K562 (cell line): ENCODE data around the gene KLHL29. TPM values are rescaled to one million over a fixed set of nuclear protein-coding genes. Genes with fewer than 3 reads are reported as not detected.

ENCODE experiments used
- ATAC-seq: fragments of 200-7000 bp; cut with Tn5 transposase; 3 replicates; pipeline ENCODE4 v1.9.1; 2020; ENCODE audit warnings: moderate library complexity
- BruUV-seq: library from RNA; stranded (reverse); fragments of 400-500 nt; replicated peaks from 2 replicates; lab custom pipeline; 2021; lab: Mats Ljungman, UMichigan
- CTCF ChIA-PET: fragments of 300-600 bp; formaldehyde crosslinking; extraction: SDS; loops from one replicate; lab custom pipeline; 2021; ENCODE audit warnings: low intra/inter-chr PET ratio; lab: Yijun Ruan, JAX
- POLR2A ChIA-PET: fragments of 300-600, 350-650 bp; sonication (Branson Sonifier 250); formaldehyde crosslinking; extraction: SDS; loops from one replicate; lab custom pipeline; 2021; ENCODE audit warnings: antibody characterized with exemption, inconsistent platforms; lab: Yijun Ruan, JAX
- DNase-seq, 4 experiments: peaks; one replicate each; pipeline versions ENCODE4 v3.0.0 to v3.0.0-alpha.2; 2011 to 2018; ENCODE audit warnings: low spot score in 3 of 4, mixed read lengths in 3 of 4; ENCODE audit errors: extremely low read depth in 1 of 4
- FAIRE-seq: peaks from 2 replicates; lab custom pipeline; 2011; peaks lifted over from hg19 to GRCh38; lab: Jason Lieb, UNC
- H2AFZ ChIP-seq: 2 replicates; pipeline ENCODE4 v1.6.0; 2011; ENCODE audit warnings: low read depth, low read length, control low read depth, inconsistent platforms
- H3K27ac ChIP-seq: fragments of 200-600 bp; 3 replicates; pipeline ENCODE4 v1.8.0; 2011; ENCODE audit warnings: low read depth, mild to moderate bottlenecking, control low read depth, inconsistent platforms, low read length, moderate library complexity, mixed read lengths; ENCODE audit errors: extremely low read depth
- H3K27me3 ChIP-seq, 2 experiments: fragments of 300-600 bp in 1 of 2; 2 replicates in 1 of 2; 3 replicates in 1 of 2; pipeline versions ENCODE4 v1.6.0 to v1.8.0; 2011; ENCODE audit warnings: inconsistent platforms in 2 of 2, low read length in 2 of 2, mild to moderate bottlenecking in 1 of 2, mixed read lengths in 1 of 2, moderate library complexity in 1 of 2; ENCODE audit not compliant: control insufficient read depth in 2 of 2, insufficient read depth in 2 of 2
- H3K36me3 ChIP-seq: fragments of 300-600 bp; 3 replicates; pipeline ENCODE4 v1.8.0; 2011; ENCODE audit warnings: mild to moderate bottlenecking, low read length, inconsistent platforms; ENCODE audit not compliant: control insufficient read depth, insufficient read depth
- H3K4me1 ChIP-seq, 2 experiments: fragments of 200-600 bp in 1 of 2; replicated peaks in 1 of 2; 2 replicates in 1 of 2; 3 replicates in 1 of 2; pipeline versions ENCODE4 v1.5.1 to v1.8.0; 2011; ENCODE audit warnings: inconsistent platforms in 2 of 2, low read length in 2 of 2, mild to moderate bottlenecking in 1 of 2, mixed read lengths in 1 of 2, moderate library complexity in 1 of 2; ENCODE audit not compliant: control insufficient read depth in 2 of 2, insufficient read depth in 2 of 2
- H3K4me2 ChIP-seq: 2 replicates; pipeline ENCODE4 v1.6.1; 2011; ENCODE audit warnings: low read length, control low read depth, inconsistent platforms, mixed read lengths; ENCODE audit not compliant: insufficient read depth
- H3K4me3 ChIP-seq: fragments of 200-600 bp; sonication (generic), shearing (Covaris generic); 2 replicates; pipeline ENCODE4 v1.5.1; 2016; ENCODE audit warnings: control low read depth, inconsistent platforms
- H3K79me2 ChIP-seq: fragments of 200-600 bp; 3 replicates; pipeline ENCODE4 v1.8.0; 2011; ENCODE audit warnings: low read length, inconsistent platforms; ENCODE audit not compliant: control insufficient read depth, insufficient read depth
- H3K9ac ChIP-seq, 2 experiments: 2 replicates each; pipeline versions ENCODE4 v1.6.0 to v1.6.1; 2011; ENCODE audit warnings: low read depth in 2 of 2, low read length in 2 of 2, control low read depth in 1 of 2, inconsistent platforms in 1 of 2, mild to moderate bottlenecking in 1 of 2, mixed read lengths in 1 of 2; ENCODE audit not compliant: insufficient read depth in 1 of 2
- H3K9me1 ChIP-seq: one replicate; pipeline ENCODE4 v1.6.0; 2011; ENCODE audit warnings: inconsistent platforms, mild to moderate bottlenecking, low read length, moderate library complexity; ENCODE audit not compliant: control insufficient read depth, insufficient read depth
- H3K9me3 ChIP-seq: replicated peaks from 2 replicates; pipeline ENCODE4 v1.5.1; 2011; ENCODE audit warnings: low read depth, low read length, inconsistent platforms; ENCODE audit not compliant: control insufficient read depth, insufficient read depth
- H4K20me1 ChIP-seq: replicated peaks from 2 replicates; pipeline ENCODE4 v1.6.1; 2011; ENCODE audit warnings: low read length, inconsistent platforms, mixed read lengths; ENCODE audit not compliant: control insufficient read depth, insufficient read depth
- E2F6 ChIP-seq, 2 experiments: IDR thresholded peaks; 2 replicates each; pipeline ENCODE4 v1.6.1; 2011; ENCODE audit warnings: borderline replicate concordance in 1 of 2, control low read depth in 1 of 2, low read depth in 1 of 2, low read length in 1 of 2, mild to moderate bottlenecking in 1 of 2, mixed read lengths in 1 of 2, moderate library complexity in 1 of 2; ENCODE audit not compliant: insufficient read depth in 1 of 2, insufficient read length in 1 of 2, poor library complexity in 1 of 2, severe bottlenecking in 1 of 2; ENCODE audit errors: extremely low read depth in 1 of 2
- HCFC1 ChIP-seq: IDR thresholded peaks from 2 replicates; pipeline ENCODE4 v1.6.1; 2012; ENCODE audit warnings: low read depth, low read length, improper control_type of control experiment
- NCOA4 ChIP-seq: fragments of 450-650 bp; IDR thresholded peaks from 2 replicates; pipeline ENCODE4 v1.6.1; 2018; ENCODE audit warnings: mild to moderate bottlenecking; ENCODE audit not compliant: partially characterized antibody
- TARDBP ChIP-seq: fragments of 450-650 bp; IDR thresholded peaks from 2 replicates; pipeline ENCODE4 v1.6.1; 2016
- ZEB2 ChIP-seq: fragments of 450-650 bp; IDR thresholded peaks from 2 replicates; pipeline ENCODE4 v1.6.1; 2016
- ZNF3 ChIP-seq: fragments of 250-450 bp; sonication (Bioruptor Pico); IDR thresholded peaks from 2 replicates; pipeline ENCODE4 v1.5.0; 2021; ENCODE audit warnings: mild to moderate bottlenecking, moderate library complexity
- ZNF592 ChIP-seq: fragments of 450-650 bp; IDR thresholded peaks from 2 replicates; pipeline ENCODE4 v1.6.1; 2017; ENCODE audit warnings: antibody characterized with exemption, mild to moderate bottlenecking
- ZNF717 ChIP-seq: fragments of 250-450 bp; sonication (Bioruptor Pico); IDR thresholded peaks from 2 replicates; pipeline ENCODE4 v1.5.0; 2021
- ZNF75A ChIP-seq: fragments of 450-650 bp; formaldehyde crosslinking; IDR thresholded peaks from 2 replicates; pipeline ENCODE4 v1.4.0; 2020; ENCODE audit warnings: mild to moderate bottlenecking
- WGBS: fragments of 100-300 bp; shearing (Covaris generic); methylation state at CpG from one replicate; pipeline ENCODE4 v1.1.6; 2016; ENCODE audit warnings: low coverage, mixed read lengths; ENCODE audit not compliant: insufficient coverage; ENCODE audit errors: missing lambda C conversion rate; 5-methylcytosine and 5-hydroxymethylcytosine counted together
- in situ Hi-C: fragments of 300-500 bp; cut with MboI; formaldehyde crosslinking; loops from 4 replicates; pipeline ENCODE4 v1.15.0; 2018; ENCODE audit warnings: inconsistent platforms, mixed read lengths
- intact Hi-C: fragments of 100-400 bp; cut with micrococcal nuclease; formaldehyde crosslinking; loops from 2 replicates; pipeline ENCODE4 v1.14.2; 2022
- polyA plus RNA-seq, 8 experiments: library from polyadenylated mRNA; depleted of rRNA in 4 of 8; stranded (reverse) in 5 of 8; unstranded in 3 of 8; fragments of >200 nt; fragmentation: Nextera tagmentation in 2 of 8; fragmentation: Illumina TruSeq in 1 of 8; extraction: Ambion mirVana in 2 of 8; extraction: Trizol in 1 of 8; gene quantifications; 2 replicates each; pipeline versions ENCODE4 v1.2.1 to v1.2.3, GENCODE V29; 2011 to 2014; ENCODE audit warnings: inconsistent platforms in 1 of 8, missing spikeins in 1 of 8
- total RNA-seq, 7 experiments: library from RNA; depleted of rRNA in 6 of 7; stranded (reverse); fragments of >200 nt in 6 of 7; fragmentation: Illumina TruSeq in 2 of 7; extraction: Trizol in 2 of 7; gene quantifications; 2 replicates each; pipeline versions ENCODE4 v1.2.1 to v1.2.3, GENCODE V29; 2011 to 2021; ENCODE audit warnings: low replicate concordance in 1 of 7
- TF ChIP-seq, protein P1 (sequence below): sonication (generic); IDR thresholded peaks from 2 replicates; pipeline ENCODE4 v1.6.1; 2016
- TF ChIP-seq, protein P2 (sequence below): fragments of 450-650 bp; formaldehyde crosslinking; IDR thresholded peaks from 2 replicates; pipeline ENCODE4 v1.4.0; 2020; ENCODE audit warnings: mild to moderate bottlenecking, moderate library complexity

The KLHL29 gene
- total and polyA plus RNA-seq, 9 of the 15 experiments (the other 6 are each of a cell fraction or from before 2014, with no cell fraction given): 0.03 to 0.31 (median 0.08) TPM; not detected in 1

GRCh38 chr2:23525137-23525765 is 140.3 kb downstream of the KLHL29 start (continued):
- TF ChIP-seq, protein P1, sequence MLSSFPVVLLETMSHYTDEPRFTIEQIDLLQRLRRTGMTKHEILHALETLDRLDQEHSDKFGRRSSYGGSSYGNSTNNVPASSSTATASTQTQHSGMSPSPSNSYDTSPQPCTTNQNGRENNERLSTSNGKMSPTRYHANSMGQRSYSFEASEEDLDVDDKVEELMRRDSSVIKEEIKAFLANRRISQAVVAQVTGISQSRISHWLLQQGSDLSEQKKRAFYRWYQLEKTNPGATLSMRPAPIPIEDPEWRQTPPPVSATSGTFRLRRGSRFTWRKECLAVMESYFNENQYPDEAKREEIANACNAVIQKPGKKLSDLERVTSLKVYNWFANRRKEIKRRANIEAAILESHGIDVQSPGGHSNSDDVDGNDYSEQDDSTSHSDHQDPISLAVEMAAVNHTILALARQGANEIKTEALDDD: no peak
- TF ChIP-seq NCOA4: no peak
- no peak for TF ChIP-seq TARDBP
- TF ChIP-seq, protein P2, sequence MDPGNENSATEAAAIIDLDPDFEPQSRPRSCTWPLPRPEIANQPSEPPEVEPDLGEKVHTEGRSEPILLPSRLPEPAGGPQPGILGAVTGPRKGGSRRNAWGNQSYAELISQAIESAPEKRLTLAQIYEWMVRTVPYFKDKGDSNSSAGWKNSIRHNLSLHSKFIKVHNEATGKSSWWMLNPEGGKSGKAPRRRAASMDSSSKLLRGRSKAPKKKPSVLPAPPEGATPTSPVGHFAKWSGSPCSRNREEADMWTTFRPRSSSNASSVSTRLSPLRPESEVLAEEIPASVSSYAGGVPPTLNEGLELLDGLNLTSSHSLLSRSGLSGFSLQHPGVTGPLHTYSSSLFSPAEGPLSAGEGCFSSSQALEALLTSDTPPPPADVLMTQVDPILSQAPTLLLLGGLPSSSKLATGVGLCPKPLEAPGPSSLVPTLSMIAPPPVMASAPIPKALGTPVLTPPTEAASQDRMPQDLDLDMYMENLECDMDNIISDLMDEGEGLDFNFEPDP (CRISPR knock-in tag): no peak
- TF ChIP-seq ZEB2: no peak

- in situ Hi-C loops (no loop called here), intact Hi-C loops (no loop called here)
- POLR2A ChIA-PET: interaction anchor here (0.7 kb wide), 1 partner anchor 48 kb away, joined by 3 read pairs; no protein-coding TSS in a partner anchor
- no peaks in the 10 kb centered on the region for H3K79me2 ChIP-seq
- no peak overlapping the region for H3K4me2 ChIP-seq
- no peaks in the 10 kb centered on the region for H3K9me3 ChIP-seq
- H3K4me3 ChIP-seq: no peak overlapping the region
- no peak overlapping the region for H2AFZ ChIP-seq
- H3K27ac ChIP-seq: no peak overlapping the region
- H4K20me1 ChIP-seq: 0 out of 2 replicates have a peak, but pooled peaks cover 4% of the 10 kb centered on the region
- CTCF ChIA-PET: no interaction called here
- FAIRE-seq: no peak
- H3K36me3 ChIP-seq: no peaks in the 10 kb centered on the region
- WGBS: 2% methylated on average over 17 of the region's 19 CpGs
- no TSS peak for BruUV-seq
- ATAC-seq: no peak
- H3K27me3 ChIP-seq: peaks cover 47 to 93% of the 10 kb centered on the region in 2 experiments
- no peak for DNase-seq
- H3K9me1 ChIP-seq: no peaks in the 10 kb centered on the region
- H3K9ac ChIP-seq: no peak overlapping the region; a peak in 1 of 4 replicates
- no peaks in the 10 kb centered on the region for H3K4me1 ChIP-seq
- no peak for TF ChIP-seq ZNF3 (CRISPR knock-in tag)
- TF ChIP-seq ZNF717 (CRISPR knock-in tag): no peak
- TF ChIP-seq HCFC1: no peak
- no peak for TF ChIP-seq ZNF592
- no peak for TF ChIP-seq E2F6 (IDR thresholded peaks at IDR 0.05; ENCODE audit: borderline replicate concordance in 1 of 2, extremely low read depth in 1 of 2, insufficient read depth in 1 of 2, insufficient read length in 1 of 2, low read depth in 1 of 2, low read length in 1 of 2, poor library complexity in 1 of 2, severe bottlenecking in 1 of 2)
- no peak for TF ChIP-seq ZNF75A (CRISPR knock-in tag)
These were observed 141.1 kb downstream of the KLHL29 start for GRCh38 chr2:23526114-23526513.
